ENCODE data around the gene SLC39A3. TPM values are rescaled to one million over a fixed set of nuclear protein-coding genes. Genes with fewer than 3 reads are reported as not detected.

SLC39A3 gene
- total and polyA plus RNA-seq, 2 experiments from 2014 or later = 33.5 to 47.4 TPM

DNA sequence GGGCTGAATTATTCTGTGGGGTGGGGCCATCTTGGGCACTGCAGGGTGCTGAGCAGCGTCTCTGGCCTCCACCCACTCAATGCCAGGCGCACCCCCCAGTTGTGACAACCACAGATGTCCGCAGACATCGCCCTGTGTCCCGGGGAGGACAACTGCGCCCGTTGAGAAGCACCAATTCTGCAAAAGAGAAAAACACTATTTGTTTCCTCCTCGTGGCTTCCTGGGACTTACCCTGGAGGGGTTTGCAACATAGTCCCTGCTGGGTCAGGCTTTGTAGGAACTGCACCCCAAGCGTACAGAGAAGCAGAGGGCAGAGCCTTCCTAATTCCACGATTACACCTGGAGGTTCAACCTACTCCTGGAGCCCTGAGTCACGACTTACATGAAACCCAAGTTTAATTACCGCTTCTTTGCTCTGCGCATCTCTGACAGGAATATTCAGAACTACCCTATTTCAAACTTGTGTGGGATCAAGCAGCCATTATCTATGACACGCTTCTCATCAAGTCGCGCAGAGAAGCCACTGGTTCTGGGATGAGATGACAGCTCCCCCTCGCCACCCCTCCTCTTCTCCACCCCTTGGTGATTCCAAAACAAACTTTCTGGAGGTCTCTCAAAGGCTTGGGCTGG lies 11.1 kb upstream of the SLC39A3 start:
- Histone ChIP-seq H3K9me2 (ENCODE audit: insufficient read depth) (no peaks in the 10 kb centered on the region), H3K4me2 (no peak overlapping the region), H3K36me3 (ENCODE audit: insufficient read depth) (no peaks in the 10 kb centered on the region), H3K79me2 (replicated peaks; ENCODE audit: insufficient read depth) (no peaks in the 10 kb centered on the region), H3K4me3 (no peak overlapping the region), H3K27me3 (ENCODE audit: insufficient read depth) (no peaks in the 10 kb centered on the region), H3K27ac (ENCODE audit: low read depth) (no peak overlapping the region), H2AFZ (no peak overlapping the region), H4K20me1 (replicated peaks; ENCODE audit: insufficient read depth) (no peaks in the 10 kb centered on the region; the same call in 1 of the 2 replicates), H3K4me1 (ENCODE audit: insufficient read depth) (no peaks in the 10 kb centered on the region), H3F3A (replicated peaks; ENCODE audit: low read depth) (0 out of 2 replicates have a peak, but pooled peaks cover 3% of the 10 kb centered on the region)
- no peak overlapping the region for H3K4me3 Mint-ChIP-seq
- H3K4me1 Mint-ChIP-seq = no peaks in the 10 kb centered on the region
- DNase-seq (ENCODE audit: low spot score) = no peak
- peaks cover 16% of the 10 kb centered on the region for H3K27me3 Mint-ChIP-seq (ENCODE audit: insufficient read depth, low read depth, poor library complexity)
- ATAC-seq = no peak
- no peaks in the 10 kb centered on the region for H3K9me3 Mint-ChIP-seq
- peaks cover 22% of the 10 kb centered on the region for H3K36me3 Mint-ChIP-seq (ENCODE audit: low read depth)
- TF ChIP-seq, protein P1, sequence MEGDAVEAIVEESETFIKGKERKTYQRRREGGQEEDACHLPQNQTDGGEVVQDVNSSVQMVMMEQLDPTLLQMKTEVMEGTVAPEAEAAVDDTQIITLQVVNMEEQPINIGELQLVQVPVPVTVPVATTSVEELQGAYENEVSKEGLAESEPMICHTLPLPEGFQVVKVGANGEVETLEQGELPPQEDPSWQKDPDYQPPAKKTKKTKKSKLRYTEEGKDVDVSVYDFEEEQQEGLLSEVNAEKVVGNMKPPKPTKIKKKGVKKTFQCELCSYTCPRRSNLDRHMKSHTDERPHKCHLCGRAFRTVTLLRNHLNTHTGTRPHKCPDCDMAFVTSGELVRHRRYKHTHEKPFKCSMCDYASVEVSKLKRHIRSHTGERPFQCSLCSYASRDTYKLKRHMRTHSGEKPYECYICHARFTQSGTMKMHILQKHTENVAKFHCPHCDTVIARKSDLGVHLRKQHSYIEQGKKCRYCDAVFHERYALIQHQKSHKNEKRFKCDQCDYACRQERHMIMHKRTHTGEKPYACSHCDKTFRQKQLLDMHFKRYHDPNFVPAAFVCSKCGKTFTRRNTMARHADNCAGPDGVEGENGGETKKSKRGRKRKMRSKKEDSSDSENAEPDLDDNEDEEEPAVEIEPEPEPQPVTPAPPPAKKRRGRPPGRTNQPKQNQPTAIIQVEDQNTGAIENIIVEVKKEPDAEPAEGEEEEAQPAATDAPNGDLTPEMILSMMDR (conservative IDR thresholded peaks at IDR 0.05; ENCODE audit: low read depth in 2 of 2) = no peak
- H3K27ac Mint-ChIP-seq = no peak overlapping the region

DNA sequence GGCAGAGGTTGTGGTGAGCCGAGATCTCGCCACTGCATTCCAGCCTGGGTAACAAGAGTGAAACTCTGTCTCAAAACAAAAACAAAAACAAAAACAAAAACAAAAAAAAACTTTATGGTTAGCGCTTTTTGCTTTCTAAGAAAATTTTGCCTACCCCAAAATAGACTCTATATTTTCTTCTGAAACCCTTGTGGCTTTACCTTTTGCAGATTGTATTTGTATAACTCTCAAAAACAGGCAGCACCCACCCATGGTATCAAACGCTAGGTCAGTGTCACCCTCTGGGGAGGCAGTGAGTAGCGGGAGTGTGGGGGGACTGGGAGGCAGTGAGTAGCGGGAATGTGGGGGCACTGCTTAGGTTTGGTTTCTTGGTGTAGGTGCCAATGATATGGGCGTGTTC lies 7.5 kb upstream of the SLC39A3 start:
- Mint-ChIP-seq H3K27me3 (ENCODE audit: insufficient read depth, low read depth, poor library complexity) (peaks cover 8% of the 10 kb centered on the region), H3K4me1 (no peaks in the 10 kb centered on the region), H3K36me3 (ENCODE audit: low read depth) (no peaks in the 10 kb centered on the region), H3K4me3 (no peak overlapping the region), H3K9me3 (no peaks in the 10 kb centered on the region), H3K27ac (no peak overlapping the region)
- Histone ChIP-seq H4K20me1 (replicated peaks; ENCODE audit: insufficient read depth) (no peaks in the 10 kb centered on the region), H3K4me3 (no peak overlapping the region), H2AFZ (no peak overlapping the region), H3K27ac (ENCODE audit: low read depth) (no peak overlapping the region), H3K9me2 (ENCODE audit: insufficient read depth) (no peaks in the 10 kb centered on the region), H3K27me3 (ENCODE audit: insufficient read depth) (no peaks in the 10 kb centered on the region), H3K79me2 (replicated peaks; ENCODE audit: insufficient read depth) (no peaks in the 10 kb centered on the region), H3K4me1 (ENCODE audit: insufficient read depth) (no peaks in the 10 kb centered on the region), H3K4me2 (no peak overlapping the region), H3K36me3 (ENCODE audit: insufficient read depth) (no peaks in the 10 kb centered on the region), H3F3A (replicated peaks; ENCODE audit: low read depth) (0 out of 2 replicates have a peak, but pooled peaks cover 3% of the 10 kb centered on the region)
- DNase-seq (ENCODE audit: low spot score) (no peak), ATAC-seq (no peak)
- TF ChIP-seq, protein P2, sequence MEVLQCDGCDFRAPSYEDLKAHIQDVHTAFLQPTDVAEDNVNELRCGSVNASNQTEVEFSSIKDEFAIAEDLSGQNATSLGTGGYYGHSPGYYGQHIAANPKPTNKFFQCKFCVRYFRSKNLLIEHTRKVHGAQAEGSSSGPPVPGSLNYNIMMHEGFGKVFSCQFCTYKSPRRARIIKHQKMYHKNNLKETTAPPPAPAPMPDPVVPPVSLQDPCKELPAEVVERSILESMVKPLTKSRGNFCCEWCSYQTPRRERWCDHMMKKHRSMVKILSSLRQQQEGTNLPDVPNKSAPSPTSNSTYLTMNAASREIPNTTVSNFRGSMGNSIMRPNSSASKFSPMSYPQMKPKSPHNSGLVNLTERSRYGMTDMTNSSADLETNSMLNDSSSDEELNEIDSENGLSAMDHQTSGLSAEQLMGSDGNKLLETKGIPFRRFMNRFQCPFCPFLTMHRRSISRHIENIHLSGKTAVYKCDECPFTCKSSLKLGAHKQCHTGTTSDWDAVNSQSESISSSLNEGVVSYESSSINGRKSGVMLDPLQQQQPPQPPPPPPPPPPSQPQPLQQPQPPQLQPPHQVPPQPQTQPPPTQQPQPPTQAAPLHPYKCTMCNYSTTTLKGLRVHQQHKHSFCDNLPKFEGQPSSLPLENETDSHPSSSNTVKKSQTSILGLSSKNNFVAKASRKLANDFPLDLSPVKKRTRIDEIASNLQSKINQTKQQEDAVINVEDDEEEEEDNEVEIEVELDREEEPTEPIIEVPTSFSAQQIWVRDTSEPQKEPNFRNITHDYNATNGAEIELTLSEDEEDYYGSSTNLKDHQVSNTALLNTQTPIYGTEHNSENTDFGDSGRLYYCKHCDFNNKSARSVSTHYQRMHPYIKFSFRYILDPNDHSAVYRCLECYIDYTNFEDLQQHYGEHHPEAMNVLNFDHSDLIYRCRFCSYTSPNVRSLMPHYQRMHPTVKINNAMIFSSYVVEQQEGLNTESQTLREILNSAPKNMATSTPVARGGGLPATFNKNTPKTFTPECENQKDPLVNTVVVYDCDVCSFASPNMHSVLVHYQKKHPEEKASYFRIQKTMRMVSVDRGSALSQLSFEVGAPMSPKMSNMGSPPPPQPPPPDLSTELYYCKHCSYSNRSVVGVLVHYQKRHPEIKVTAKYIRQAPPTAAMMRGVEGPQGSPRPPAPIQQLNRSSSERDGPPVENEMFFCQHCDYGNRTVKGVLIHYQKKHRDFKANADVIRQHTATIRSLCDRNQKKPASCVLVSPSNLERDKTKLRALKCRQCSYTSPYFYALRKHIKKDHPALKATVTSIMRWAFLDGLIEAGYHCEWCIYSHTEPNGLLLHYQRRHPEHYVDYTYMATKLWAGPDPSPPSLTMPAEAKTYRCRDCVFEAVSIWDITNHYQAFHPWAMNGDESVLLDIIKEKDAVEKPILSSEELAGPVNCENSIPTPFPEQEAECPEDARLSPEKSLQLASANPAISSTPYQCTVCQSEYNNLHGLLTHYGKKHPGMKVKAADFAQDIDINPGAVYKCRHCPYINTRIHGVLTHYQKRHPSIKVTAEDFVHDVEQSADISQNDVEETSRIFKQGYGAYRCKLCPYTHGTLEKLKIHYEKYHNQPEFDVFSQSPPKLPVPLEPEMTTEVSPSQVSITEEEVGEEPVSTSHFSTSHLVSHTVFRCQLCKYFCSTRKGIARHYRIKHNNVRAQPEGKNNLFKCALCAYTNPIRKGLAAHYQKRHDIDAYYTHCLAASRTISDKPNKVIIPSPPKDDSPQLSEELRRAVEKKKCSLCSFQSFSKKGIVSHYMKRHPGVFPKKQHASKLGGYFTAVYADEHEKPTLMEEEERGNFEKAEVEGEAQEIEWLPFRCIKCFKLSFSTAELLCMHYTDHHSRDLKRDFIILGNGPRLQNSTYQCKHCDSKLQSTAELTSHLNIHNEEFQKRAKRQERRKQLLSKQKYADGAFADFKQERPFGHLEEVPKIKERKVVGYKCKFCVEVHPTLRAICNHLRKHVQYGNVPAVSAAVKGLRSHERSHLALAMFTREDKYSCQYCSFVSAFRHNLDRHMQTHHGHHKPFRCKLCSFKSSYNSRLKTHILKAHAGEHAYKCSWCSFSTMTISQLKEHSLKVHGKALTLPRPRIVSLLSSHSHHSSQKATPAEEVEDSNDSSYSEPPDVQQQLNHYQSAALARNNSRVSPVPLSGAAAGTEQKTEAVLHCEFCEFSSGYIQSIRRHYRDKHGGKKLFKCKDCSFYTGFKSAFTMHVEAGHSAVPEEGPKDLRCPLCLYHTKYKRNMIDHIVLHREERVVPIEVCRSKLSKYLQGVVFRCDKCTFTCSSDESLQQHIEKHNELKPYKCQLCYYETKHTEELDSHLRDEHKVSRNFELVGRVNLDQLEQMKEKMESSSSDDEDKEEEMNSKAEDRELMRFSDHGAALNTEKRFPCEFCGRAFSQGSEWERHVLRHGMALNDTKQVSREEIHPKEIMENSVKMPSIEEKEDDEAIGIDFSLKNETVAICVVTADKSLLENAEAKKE (CRISPR knock-in tag; IDR thresholded peaks at IDR 0.05) = no peak
- no peak for TF ChIP-seq JUNB (IDR thresholded peaks at IDR 0.05; ENCODE audit: unreplicated experiment)
- no peak for TF ChIP-seq EZH2phosphoT487 (IDR thresholded peaks at IDR 0.05; ENCODE audit: unreplicated experiment)
- no peak for TF ChIP-seq EZH2 (IDR thresholded peaks at IDR 0.05; ENCODE audit: low read depth, unreplicated experiment)
- TF ChIP-seq, protein P3, sequence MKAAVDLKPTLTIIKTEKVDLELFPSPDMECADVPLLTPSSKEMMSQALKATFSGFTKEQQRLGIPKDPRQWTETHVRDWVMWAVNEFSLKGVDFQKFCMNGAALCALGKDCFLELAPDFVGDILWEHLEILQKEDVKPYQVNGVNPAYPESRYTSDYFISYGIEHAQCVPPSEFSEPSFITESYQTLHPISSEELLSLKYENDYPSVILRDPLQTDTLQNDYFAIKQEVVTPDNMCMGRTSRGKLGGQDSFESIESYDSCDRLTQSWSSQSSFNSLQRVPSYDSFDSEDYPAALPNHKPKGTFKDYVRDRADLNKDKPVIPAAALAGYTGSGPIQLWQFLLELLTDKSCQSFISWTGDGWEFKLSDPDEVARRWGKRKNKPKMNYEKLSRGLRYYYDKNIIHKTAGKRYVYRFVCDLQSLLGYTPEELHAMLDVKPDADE (IDR thresholded peaks at IDR 0.05) = no peak
- TF ChIP-seq POLR2AphosphoS5 (IDR thresholded peaks at IDR 0.05; ENCODE audit: low read depth) = no peak
- no peak for TF ChIP-seq NANOG (IDR thresholded peaks at IDR 0.05; ENCODE audit: borderline replicate concordance)
- no peak for TF ChIP-seq ZNF331 (CRISPR knock-in tag; IDR thresholded peaks at IDR 0.05; ENCODE audit: low read depth)
- no peak for TF ChIP-seq STAT1 (IDR thresholded peaks at IDR 0.05; ENCODE audit: unreplicated experiment)
- TF ChIP-seq, protein P1 (conservative IDR thresholded peaks at IDR 0.05; ENCODE audit: low read depth in 2 of 2) = no peak

Data from GM23338 (cell line).